Liver (tissue), 9 donors: Measurements from ENCODE around the gene ABCC8. TPM values are rescaled to one million over a fixed set of nuclear protein-coding genes. Genes with fewer than 3 reads are reported as not detected.

Experiments used
- DNase-seq: peaks from one replicate; pipeline ENCODE4 v3.0.0-alpha.2; 2017; ENCODE audit warnings: low spot score
- H3K27ac ChIP-seq, 2 donors: one replicate each; pipeline ENCODE4 v1.7.0; 2013; ENCODE audit warnings: inconsistent platforms in 2 of 2, low read length in 2 of 2, control low read depth in 1 of 2, low read depth in 1 of 2, mild to moderate bottlenecking in 1 of 2
- H3K27me3 ChIP-seq, 4 donors: one replicate each; pipeline versions ENCODE4 v1.6.1 to v1.7.0; 2013; ENCODE audit warnings: low read length in 3 of 4, inconsistent platforms in 1 of 4, mild to moderate bottlenecking in 1 of 4, moderate library complexity in 1 of 4; ENCODE audit not compliant: control insufficient read depth in 4 of 4, insufficient read depth in 4 of 4
- H3K36me3 ChIP-seq, 4 donors: one replicate each; pipeline versions ENCODE4 v1.6.1 to v1.7.0; 2013; ENCODE audit warnings: low read length in 3 of 4, mild to moderate bottlenecking in 3 of 4, low read depth in 1 of 4, moderate library complexity in 1 of 4; ENCODE audit not compliant: control insufficient read depth in 4 of 4, insufficient read depth in 3 of 4
- H3K4me1 ChIP-seq, 4 donors: one replicate each; pipeline versions ENCODE4 v1.6.1 to v1.7.0; 2013; ENCODE audit warnings: low read length in 3 of 4, mild to moderate bottlenecking in 3 of 4, moderate library complexity in 1 of 4; ENCODE audit not compliant: control insufficient read depth in 4 of 4, insufficient read depth in 4 of 4
- H3K4me3 ChIP-seq, 3 donors: one replicate each; pipeline versions ENCODE4 v1.6.1 to v1.7.0; 2013; ENCODE audit warnings: low read length in 3 of 3, control low read depth in 1 of 3, low read depth in 1 of 3, mild to moderate bottlenecking in 1 of 3
- H3K9ac ChIP-seq, 2 donors: one replicate each; pipeline ENCODE4 v1.7.0; 2013; ENCODE audit warnings: low read length in 2 of 2, mild to moderate bottlenecking in 2 of 2, moderate library complexity in 2 of 2, control low read depth in 1 of 2, low read depth in 1 of 2
- H3K9me3 ChIP-seq, 4 donors: one replicate each; pipeline versions ENCODE4 v1.6.1 to v1.7.0; 2013; ENCODE audit warnings: low read length in 3 of 4; ENCODE audit not compliant: control insufficient read depth in 4 of 4
- FOXA1 ChIP-seq: IDR thresholded peaks from 2 replicates; pipeline ENCODE4 v1.6.1; 2016; ENCODE audit warnings: antibody characterized with exemption
- GABPA ChIP-seq, 2 donors: IDR thresholded peaks in 1 of 2; conservative IDR thresholded peaks in 1 of 2; 2 replicates each; pipeline ENCODE4 v1.6.1; 2016; ENCODE audit warnings: antibody characterized with exemption in 2 of 2, mild to moderate bottlenecking in 1 of 2, moderate library complexity in 1 of 2
- JUND ChIP-seq, 2 donors: IDR thresholded peaks; 2 replicates each; pipeline ENCODE4 v1.6.1; 2016; ENCODE audit warnings: antibody characterized with exemption in 2 of 2
- NR2F2 ChIP-seq: IDR thresholded peaks from 2 replicates; pipeline ENCODE4 v1.6.1; 2016; ENCODE audit warnings: antibody characterized with exemption
- RAD21 ChIP-seq, 2 donors: IDR thresholded peaks; 2 replicates each; pipeline ENCODE4 v1.6.1; 2016; ENCODE audit warnings: antibody characterized with exemption in 2 of 2, mild to moderate bottlenecking in 2 of 2
- RXRA ChIP-seq, 2 donors: IDR thresholded peaks; 2 replicates each; pipeline ENCODE4 v1.6.1; 2017 to 2018; ENCODE audit warnings: antibody characterized with exemption in 2 of 2, mild to moderate bottlenecking in 1 of 2
- SP1 ChIP-seq: IDR thresholded peaks from 2 replicates; pipeline ENCODE4 v1.6.1; 2018; ENCODE audit warnings: antibody characterized with exemption, mild to moderate bottlenecking
- YY1 ChIP-seq: IDR thresholded peaks from 2 replicates; pipeline ENCODE4 v1.6.1; 2016; ENCODE audit warnings: antibody characterized with exemption, mild to moderate bottlenecking
- WGBS: extraction: QIAGEN DNeasy Blood & Tissue Kit; methylation state at CpG from one replicate; pipeline ENCODE4 v1.1.7; 2013; 5-methylcytosine and 5-hydroxymethylcytosine counted together
- polyA plus RNA-seq, 2 donors: library from polyadenylated mRNA; stranded (reverse) in 1 of 2; unstranded in 1 of 2; fragments of 200-250 nt in 1 of 2; fragments of >200 nt in 1 of 2; fragmentation: Nextera tagmentation in 1 of 2; extraction: Ambion mirVana in 1 of 2; gene quantifications; one replicate each; pipeline versions ENCODE4 v1.2.1 to v1.2.3, GENCODE V29; 2013 to 2015
- total RNA-seq, 2 donors: library from RNA; depleted of rRNA; stranded (reverse); fragments of >200 nt; gene quantifications; one replicate each; pipeline ENCODE4 v1.2.3, GENCODE V29; 2014
- TF ChIP-seq, protein P1 (sequence below): fragments of 150-350 bp; IDR thresholded peaks from 2 replicates; pipeline ENCODE4 v1.5.1; 2017; ENCODE audit warnings: improper control_type of control experiment, low read depth, low read length; ENCODE audit not compliant: missing input control
- TF ChIP-seq, protein P2 (sequence below): IDR thresholded peaks from 2 replicates; pipeline ENCODE4 v1.6.1; 2016; ENCODE audit warnings: antibody characterized with exemption
- TF ChIP-seq, protein P3 (sequence below): IDR thresholded peaks from 2 replicates; pipeline ENCODE4 v1.6.1; 2016; ENCODE audit warnings: antibody characterized with exemption
- TF ChIP-seq, protein P4 (sequence below): IDR thresholded peaks from 2 replicates; pipeline ENCODE4 v1.6.1; 2016; ENCODE audit warnings: antibody characterized with exemption, mild to moderate bottlenecking
- donor health status: healthy.
- donor health status: healthy.
- donor health status: healthy.
- donor health status: healthy.
- donor health status: healthy.

Gene ABCC8
- total and polyA plus RNA-seq, 4 donors = 0.16 to 0.25 TPM; not detected in 2

DNA sequence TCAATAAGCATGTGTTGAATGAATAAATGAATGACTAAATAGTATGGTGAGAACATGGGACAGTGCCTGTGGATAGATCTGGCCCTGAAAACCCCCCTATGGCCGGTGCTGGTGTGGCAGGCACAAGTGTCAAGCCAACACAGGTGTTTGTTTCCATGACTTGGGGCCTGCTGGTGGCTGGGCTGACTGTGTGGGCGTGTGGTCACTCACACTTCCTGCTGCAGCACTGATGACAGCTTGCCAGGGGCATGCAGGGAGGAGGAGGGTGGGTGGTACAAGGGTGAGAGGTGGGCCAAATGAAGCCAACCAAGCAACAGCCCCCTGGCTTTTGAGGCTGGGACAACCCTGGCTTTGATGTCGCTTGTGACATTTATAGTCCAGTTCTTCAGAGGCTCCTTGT is 30.3 kb upstream of the ABCC8 start:
- Histone ChIP-seq H3K36me3 (no peaks in the 10 kb centered on the region), H3K4me3 (no peak overlapping the region), H3K27me3 (no peaks in the 10 kb centered on the region), H3K4me1 (no peaks in the 10 kb centered on the region), H3K9me3 (no peaks in the 10 kb centered on the region), H3K27ac (no peak overlapping the region), H3K9ac (no peak overlapping the region)
- no peak for DNase-seq
- 72% methylated on average over 3 of the region's 3 CpGs for whole genome bisulfite sequencing
- TF ChIP-seq, protein P1, sequence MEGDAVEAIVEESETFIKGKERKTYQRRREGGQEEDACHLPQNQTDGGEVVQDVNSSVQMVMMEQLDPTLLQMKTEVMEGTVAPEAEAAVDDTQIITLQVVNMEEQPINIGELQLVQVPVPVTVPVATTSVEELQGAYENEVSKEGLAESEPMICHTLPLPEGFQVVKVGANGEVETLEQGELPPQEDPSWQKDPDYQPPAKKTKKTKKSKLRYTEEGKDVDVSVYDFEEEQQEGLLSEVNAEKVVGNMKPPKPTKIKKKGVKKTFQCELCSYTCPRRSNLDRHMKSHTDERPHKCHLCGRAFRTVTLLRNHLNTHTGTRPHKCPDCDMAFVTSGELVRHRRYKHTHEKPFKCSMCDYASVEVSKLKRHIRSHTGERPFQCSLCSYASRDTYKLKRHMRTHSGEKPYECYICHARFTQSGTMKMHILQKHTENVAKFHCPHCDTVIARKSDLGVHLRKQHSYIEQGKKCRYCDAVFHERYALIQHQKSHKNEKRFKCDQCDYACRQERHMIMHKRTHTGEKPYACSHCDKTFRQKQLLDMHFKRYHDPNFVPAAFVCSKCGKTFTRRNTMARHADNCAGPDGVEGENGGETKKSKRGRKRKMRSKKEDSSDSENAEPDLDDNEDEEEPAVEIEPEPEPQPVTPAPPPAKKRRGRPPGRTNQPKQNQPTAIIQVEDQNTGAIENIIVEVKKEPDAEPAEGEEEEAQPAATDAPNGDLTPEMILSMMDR = no peak
- TF ChIP-seq RAD21 (IDR thresholded peaks at IDR 0.05) = no peak
- TF ChIP-seq, protein P2, sequence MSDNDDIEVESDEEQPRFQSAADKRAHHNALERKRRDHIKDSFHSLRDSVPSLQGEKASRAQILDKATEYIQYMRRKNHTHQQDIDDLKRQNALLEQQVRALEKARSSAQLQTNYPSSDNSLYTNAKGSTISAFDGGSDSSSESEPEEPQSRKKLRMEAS = no peak

DNA sequence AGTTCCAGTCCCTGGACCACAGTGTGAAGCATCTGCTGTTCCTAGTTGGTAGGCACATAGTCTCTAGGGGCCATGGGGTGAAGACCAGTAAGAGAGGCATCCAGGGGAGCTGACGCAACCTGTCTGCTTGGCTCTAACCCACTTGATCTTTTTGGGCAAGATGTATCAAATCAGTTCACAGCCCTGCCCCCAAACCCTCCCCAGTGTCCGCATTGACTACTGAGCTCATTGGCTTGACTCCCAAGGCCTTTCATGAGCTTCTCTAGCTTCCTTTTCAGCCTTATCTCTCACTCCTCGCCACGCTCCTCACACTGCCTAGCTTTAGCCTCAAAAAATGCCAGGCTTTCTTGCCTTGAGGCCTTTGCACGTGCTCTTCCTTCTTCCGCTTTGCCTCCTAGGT is 29.7 kb upstream of the ABCC8 start:
- no peak for TF ChIP-seq JUND (IDR thresholded peaks at IDR 0.05)
- TF ChIP-seq, protein P3, sequence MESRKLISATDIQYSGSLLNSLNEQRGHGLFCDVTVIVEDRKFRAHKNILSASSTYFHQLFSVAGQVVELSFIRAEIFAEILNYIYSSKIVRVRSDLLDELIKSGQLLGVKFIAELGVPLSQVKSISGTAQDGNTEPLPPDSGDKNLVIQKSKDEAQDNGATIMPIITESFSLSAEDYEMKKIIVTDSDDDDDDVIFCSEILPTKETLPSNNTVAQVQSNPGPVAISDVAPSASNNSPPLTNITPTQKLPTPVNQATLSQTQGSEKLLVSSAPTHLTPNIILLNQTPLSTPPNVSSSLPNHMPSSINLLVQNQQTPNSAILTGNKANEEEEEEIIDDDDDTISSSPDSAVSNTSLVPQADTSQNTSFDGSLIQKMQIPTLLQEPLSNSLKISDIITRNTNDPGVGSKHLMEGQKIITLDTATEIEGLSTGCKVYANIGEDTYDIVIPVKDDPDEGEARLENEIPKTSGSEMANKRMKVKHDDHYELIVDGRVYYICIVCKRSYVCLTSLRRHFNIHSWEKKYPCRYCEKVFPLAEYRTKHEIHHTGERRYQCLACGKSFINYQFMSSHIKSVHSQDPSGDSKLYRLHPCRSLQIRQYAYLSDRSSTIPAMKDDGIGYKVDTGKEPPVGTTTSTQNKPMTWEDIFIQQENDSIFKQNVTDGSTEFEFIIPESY = no peak
- TF ChIP-seq, protein P4, sequence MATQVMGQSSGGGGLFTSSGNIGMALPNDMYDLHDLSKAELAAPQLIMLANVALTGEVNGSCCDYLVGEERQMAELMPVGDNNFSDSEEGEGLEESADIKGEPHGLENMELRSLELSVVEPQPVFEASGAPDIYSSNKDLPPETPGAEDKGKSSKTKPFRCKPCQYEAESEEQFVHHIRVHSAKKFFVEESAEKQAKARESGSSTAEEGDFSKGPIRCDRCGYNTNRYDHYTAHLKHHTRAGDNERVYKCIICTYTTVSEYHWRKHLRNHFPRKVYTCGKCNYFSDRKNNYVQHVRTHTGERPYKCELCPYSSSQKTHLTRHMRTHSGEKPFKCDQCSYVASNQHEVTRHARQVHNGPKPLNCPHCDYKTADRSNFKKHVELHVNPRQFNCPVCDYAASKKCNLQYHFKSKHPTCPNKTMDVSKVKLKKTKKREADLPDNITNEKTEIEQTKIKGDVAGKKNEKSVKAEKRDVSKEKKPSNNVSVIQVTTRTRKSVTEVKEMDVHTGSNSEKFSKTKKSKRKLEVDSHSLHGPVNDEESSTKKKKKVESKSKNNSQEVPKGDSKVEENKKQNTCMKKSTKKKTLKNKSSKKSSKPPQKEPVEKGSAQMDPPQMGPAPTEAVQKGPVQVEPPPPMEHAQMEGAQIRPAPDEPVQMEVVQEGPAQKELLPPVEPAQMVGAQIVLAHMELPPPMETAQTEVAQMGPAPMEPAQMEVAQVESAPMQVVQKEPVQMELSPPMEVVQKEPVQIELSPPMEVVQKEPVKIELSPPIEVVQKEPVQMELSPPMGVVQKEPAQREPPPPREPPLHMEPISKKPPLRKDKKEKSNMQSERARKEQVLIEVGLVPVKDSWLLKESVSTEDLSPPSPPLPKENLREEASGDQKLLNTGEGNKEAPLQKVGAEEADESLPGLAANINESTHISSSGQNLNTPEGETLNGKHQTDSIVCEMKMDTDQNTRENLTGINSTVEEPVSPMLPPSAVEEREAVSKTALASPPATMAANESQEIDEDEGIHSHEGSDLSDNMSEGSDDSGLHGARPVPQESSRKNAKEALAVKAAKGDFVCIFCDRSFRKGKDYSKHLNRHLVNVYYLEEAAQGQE = no peak
- no peaks in the 10 kb centered on the region for H3K27me3 ChIP-seq
- H3K9me3 ChIP-seq = no peaks in the 10 kb centered on the region
- H3K36me3 ChIP-seq = no peaks in the 10 kb centered on the region
- no peak overlapping the region for H3K27ac ChIP-seq
- no peak overlapping the region for H3K9ac ChIP-seq
- no peaks in the 10 kb centered on the region for H3K4me1 ChIP-seq
- no peak overlapping the region for H3K4me3 ChIP-seq
- WGBS = 89% methylated on average over 6 of the region's 6 CpGs
- DNase-seq = no peak

DNA sequence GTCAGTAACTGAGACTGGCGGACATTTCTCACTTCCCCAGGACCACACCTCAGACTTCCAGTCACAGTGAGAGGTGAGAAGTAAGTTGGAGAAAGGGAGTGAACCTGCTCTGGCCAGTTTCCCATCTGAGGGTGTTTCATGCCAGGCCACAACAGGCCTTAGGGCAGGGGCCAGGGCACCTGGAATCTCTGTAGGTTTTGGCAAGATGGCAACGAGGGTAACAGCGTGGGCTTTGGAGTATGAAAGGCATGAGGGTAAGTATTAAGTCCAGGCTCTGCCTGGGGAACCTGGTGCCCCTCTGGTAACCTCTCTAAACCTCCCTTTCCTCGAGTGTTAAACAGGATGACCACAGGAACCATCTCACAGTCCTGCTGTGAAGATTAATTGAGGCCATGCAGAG is 28.5 kb upstream of the ABCC8 start:
- no peaks in the 10 kb centered on the region for H3K36me3 ChIP-seq
- H3K27ac ChIP-seq = no peak overlapping the region
- H3K9me3 ChIP-seq = no peaks in the 10 kb centered on the region
- H3K4me1 ChIP-seq = no peaks in the 10 kb centered on the region
- H3K9ac ChIP-seq = no peak overlapping the region
- no peak overlapping the region for H3K4me3 ChIP-seq
- WGBS = 84% methylated on average over 4 of the region's 4 CpGs
- no peak for TF ChIP-seq SP1
- TF ChIP-seq GABPA (IDR thresholded peaks at IDR 0.05 in 1 of 2, conservative IDR thresholded peaks at IDR 0.05 in 1 of 2) = no peak
- no peak for TF ChIP-seq RXRA (IDR thresholded peaks at IDR 0.05)
- TF ChIP-seq NR2F2 = no peak
- TF ChIP-seq RAD21 (IDR thresholded peaks at IDR 0.05) = no peak
- no peak for TF ChIP-seq YY1
- TF ChIP-seq, protein P3 = no peak
- no peak for TF ChIP-seq FOXA1
- H3K27me3 ChIP-seq = no peaks in the 10 kb centered on the region
- DNase-seq = no peak
